Hepatic stellate cell (primary cell): ENCODE results near the gene BAIAP2.
"Not testable (repeated sequence)": the region's sequence is repeated elsewhere in the genome, so short reads cannot be mapped to it uniquely, and the experiment has no call there.

Experiments used
- DNase-seq: peaks from one replicate; pipeline ENCODE4 v3.0.0; 2011; ENCODE audit warnings: low spot score

Gene BAIAP2

GRCh38 chr17:81025065-81025740, 9.7 kb upstream of the BAIAP2 start:
- DNase-seq, result no peak

- DNase-seq, result no peak
Measured at GRCh38 chr17:81025741-81026129, 9.2 kb upstream of the BAIAP2 start.

GRCh38 chr17:81026266-81027036, 8.5 kb upstream of the BAIAP2 start:
- DNase-seq, result no peak

GRCh38 chr17:81027038-81027437, 7.9 kb upstream of the BAIAP2 start:
- DNase-seq, result no peak

- no peak for DNase-seq
Measured at GRCh38 chr17:81027591-81028505, 7.1 kb upstream of the BAIAP2 start.

DNA sequence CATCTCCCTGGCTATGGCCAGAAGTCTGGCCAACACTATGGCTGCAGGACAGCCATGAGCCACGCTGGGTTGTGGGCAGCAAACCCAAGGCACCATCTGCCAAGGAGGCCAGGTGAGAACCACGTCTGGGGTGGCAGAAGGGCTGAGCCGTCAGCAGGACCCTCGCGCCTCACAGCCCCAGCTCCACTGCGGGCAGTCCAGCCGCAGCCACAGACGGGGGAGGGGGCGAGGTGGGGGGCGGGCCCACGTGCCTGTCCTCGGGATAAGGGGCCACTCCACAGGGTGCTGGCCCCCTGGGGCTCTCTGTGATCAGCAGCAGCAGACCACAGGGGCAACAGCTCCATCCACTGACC, 6.5 kb upstream of the BAIAP2 start:
- DNase-seq, result no peak

DNA sequence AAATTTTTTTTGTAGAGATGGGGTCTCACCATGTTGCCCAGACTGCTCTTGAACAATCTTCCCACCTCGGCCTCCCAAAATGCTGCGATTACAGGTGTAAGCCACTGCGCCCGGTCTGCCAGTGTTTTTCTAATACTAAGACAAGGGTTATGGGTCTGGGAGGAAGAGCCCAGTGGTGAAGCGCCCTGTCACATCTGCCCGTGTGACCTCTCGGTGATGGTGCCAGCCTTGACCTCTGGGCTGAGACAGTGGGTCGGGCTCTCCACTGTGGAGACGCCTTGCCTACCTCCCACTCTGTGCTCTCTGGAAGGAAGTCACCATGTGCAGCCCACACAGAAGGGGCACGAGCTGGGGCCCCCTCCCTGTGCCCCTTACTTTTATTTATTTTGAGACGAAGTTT, 5.1 kb upstream of the BAIAP2 start:
- DNase-seq, result no peak

DNA sequence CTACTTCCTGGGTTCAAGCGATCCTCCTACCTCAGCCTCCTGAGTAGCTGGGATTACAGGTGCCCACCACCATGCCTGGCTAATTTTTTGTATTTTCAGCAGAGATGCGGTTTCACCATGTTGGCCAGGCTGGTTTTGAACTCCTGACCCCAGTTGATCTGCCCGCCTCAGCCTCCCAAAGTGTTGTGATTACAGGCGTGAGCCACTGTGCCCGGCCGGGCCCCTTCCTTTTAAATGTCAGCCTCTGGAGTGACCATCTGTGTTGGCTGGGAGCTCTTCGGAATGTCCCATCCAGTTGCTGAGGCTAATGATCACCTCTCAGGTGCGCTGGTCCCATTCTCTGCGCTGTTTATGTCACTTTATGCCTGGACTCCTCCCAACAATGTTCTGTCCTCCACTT, 4.6 kb upstream of the BAIAP2 start:
- not testable (repeated sequence) for DNase-seq

- no peak for DNase-seq
Measured at GRCh38 chr17:81030741-81031565, 4.0 kb upstream of the BAIAP2 start.

DNA sequence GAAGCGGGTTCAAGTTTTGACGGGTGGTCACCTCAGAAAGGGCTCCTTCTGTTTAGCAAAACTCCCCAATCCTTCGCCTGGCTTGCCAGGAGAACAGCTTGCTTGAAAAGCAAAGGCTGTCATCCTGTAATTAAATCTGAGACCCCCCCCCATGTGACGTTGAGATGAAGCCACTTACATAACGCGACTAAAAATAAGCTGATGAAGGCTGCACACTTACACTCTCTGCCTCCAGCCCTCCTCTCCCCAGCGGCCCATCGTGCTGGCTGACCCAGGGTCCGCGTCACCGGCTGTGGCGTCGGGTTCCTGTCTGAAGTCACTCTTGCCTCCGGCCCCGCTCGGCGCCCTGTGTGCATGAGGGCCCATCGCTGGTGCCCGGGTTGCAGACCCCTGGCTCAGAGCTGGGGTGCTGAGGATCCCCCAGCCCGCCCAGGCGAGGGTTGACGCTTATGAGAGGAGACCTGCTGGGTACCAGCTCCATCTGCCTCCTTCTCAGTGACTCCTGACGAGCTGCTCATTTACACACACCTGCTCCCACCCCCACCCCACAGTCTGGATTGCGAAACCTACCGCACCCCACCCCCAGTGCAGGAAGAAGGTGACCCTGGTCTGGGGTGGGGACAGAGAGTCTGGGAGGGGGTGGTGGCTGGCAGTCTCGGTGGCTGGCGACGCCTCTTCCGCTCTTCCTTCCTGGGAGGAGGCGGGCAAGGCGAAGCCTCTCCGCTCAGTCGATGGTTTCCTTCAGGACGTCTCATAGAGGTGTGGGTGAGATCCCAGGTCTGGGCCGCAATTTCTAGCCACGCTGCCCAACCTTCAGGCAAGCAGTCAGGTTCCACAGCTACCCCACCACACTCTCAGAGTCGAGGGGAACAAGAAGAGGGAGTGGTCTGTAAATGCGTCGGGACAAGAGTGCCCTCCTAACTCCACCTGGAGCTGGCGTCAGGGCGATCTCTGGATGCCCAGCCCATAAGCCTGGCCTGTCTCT, 3.1 kb upstream of the BAIAP2 start:
- DNase-seq, result no peak

GRCh38 chr17:81032641-81033480, 2.1 kb upstream of the BAIAP2 start:
- DNase-seq, result no peak

DNA sequence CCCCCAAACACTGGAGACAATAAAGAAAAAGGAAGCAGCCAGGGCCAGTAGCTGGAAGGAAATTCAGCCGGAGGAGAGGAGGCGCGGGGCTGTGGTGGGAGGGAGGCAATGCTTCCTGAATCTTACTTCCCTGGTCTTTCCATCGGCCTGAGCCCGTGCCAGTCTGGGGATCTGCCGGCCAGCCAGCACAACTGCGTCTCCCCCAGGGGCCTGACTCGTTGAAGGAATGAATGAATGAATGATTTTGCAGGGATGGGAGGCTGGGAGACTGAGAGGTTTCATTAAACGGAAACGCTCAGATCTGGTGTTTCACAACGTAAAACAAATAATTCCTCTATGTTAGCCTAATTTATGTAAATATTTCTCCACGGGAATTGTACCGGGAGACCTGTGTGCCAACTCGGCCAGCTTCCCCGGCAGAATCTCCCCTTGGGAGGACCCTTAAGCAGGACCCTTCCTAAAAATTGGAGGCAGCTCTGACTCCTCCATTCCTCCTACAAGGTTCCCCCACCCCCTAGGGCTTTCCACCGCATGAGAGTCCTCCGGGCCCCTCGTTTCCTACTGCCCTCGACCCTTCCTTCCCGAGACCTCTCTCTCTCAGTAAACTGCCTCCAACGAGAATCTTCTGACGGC, 1.3 kb upstream of the BAIAP2 start:
- no peak for DNase-seq

DNA sequence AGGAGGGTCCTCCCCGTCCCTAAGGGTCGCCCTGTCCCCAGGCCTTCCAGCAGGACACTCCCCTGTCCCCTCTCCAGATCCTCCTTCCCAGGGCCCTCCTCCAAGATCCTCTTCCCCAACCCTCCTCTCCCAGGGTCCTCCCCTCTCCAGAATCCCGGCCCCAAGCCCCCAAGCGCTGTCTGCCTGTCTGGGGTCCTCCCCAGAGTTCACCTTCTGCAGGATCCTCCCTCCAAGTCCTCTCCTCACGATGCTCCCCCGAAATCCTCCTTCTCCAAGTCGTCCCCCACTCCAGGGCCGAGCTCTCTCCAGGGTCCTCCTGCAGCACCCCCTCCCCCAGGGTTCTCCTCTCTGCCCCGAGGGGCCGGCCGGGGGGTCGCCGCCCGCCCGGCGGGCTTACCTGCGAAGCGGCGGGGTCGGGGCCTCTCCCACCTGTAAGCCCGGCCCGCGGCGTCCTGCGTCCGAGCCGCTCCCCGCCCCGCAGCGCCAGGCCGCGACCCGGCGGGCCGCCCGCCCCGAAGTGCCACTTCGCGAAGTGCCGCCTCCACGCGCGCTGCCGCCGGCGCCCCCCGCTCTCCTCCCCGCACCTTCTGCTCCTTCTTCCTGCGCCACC, 678 bp upstream of the BAIAP2 start:
- DNase-seq, result no peak

- no peak for DNase-seq
Measured at GRCh38 chr17:81035521-81036196, 708 bp downstream of the BAIAP2 start.

DNA sequence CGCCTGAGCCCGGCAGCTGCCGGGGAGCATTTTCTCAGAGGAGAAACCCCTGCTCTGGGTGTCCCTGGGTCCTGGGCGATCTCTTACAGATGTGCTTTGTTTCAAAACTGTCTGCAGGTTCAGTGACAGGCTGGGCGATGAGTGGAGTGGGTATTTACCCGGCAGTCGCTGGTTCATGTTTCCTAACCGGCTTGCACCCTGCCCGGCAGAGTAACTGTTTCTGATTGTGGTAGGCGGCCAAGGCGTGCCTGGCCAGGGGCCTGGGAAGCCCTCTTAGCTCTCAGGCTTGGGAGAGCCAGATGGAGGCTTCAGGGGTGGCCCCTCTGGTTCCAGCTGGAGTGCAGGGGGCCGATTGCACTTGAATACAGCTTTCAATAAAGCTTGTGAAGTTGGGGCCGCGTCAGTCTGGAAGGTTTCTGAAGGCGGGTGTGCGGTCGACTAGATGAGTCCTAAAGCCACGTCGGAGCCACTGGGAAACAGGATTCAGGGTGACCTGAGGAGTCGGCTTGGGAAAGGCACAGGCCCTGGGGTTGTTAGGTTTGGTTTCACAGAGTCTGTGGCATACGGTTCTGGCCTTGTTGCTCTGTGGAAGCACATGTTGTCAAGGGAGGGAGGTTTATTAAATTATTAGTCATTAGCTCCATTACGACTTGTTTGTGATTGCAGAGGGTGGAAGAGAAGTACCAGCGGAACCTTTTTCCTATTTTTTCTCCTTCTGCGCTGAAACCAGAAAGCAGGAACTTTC, 1.4 kb downstream of the BAIAP2 start:
- DNase-seq, result no peak

DNA sequence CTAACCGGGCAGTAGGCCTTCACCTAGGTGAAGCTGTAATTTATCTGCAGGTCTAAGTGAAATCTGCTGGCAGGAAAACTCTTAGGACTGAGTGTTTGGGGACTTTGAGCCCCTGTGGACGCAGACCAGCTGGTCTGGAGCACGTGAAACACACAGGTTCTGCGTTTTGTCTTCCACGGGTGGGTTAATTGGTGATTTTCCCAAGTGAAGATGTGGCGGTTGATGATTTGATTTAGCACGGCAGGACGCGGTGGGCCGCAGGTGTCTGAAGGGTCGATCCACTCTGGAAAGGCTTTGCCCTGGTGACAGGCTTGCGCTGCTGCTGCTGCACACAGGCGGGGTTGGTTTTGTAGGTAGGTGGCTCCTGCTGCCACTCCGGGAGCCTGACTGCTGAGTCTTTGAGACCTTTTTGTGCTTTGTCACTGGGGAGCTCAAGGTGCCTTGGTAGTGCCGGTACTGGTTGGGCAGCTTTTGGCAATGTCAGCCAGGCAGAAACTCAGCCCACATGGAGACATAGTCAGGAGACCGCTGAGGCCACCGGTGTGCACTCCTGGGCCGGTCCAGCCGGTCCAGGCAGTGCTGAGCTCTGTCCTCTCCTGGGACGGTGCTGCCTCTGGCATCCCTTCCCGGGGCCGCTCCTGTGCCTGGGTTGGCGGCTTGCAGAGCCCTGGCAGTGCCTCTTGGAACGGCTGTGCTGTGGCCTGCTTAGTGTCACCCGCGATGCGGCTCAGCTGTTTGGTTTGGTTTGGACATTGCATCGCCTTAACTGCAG, 2.3 kb downstream of the BAIAP2 start:
- peak; percentile 48 for DNase-seq
